GOT3 (cell line): ENCODE data around the gene STC2.
A peak's percentile ranks its signal among the peaks of the same experiment; 100 is the strongest.

Experiments used
- DNase-seq: peaks from one replicate; lab custom pipeline; 2025; ENCODE audit warnings: mixed read lengths; lab: John Stamatoyannopoulos, UW

The STC2 gene

DNA sequence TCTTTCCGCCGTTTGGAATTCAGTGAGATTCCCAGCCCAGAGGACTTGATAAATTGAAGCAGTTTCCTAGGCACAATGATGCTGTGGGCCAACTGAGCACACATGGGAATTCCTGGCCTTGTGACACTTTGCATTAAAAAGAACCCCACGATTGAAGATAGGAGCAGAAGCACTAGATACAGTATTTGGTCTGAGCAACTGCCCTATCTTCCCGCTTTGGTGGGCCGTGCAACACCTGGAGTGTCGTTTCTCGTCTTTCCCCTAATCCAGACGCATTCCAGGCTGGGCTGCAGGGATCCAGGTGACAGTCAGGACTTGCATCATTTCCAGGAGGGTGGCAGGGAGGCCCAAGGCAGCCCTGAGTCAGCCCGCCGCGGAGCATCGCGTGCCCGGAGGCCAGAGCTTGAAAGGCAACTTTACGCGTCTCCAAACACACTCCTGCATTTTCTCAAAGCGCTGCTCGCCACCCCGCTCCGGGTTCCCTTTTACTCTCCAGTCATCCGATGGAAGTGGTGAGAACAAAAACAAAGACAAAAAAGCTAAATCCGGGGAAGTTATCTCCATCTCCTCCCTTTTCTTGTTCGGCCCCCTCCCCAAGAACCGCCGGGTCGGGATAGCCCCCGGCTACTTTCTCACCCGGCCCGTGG lies 753 bp upstream of the STC2 start:
- DNase-seq: peak; percentile 49

DNA sequence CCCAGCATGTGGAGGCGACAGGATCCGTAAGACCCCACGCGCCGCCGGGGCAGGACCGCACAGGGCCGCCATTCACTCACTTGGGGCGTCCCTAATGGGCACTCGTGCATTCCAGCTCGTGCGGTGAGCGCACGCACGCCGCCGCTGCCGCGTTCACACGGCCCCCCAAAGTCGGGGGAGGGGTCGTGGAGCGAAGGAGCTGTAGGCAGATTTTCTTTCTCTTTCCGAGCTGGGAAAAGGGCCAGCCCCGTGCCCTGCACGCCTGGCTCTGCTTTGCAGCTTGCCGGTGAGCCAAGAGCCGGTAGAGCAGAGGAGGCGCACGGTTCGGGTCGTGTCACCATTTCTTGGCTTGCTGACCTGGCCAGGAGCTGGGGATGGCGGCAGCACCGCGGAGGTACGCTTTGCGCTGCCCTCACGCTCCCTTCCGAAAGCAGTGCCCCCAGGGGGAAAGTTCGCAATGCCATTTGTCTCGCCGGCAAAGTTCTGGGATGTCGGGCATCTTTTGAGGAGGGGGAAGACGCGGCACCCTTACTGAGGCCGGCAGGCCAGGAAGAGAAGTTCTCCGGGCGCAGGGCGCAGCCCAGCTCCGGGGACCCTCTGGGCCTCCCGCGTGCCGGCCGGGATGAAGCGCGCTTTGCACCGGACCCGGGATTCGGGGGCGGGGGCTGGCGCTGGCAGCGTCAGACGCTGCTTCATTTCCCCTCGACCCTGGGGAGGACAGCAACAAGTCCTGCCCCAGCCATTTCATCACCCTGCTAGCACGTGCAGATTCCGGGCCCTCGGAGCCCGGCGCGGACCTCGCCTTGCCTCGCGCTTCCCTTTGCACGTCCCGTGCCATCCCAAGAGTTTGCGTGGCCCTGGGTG lies 898 bp downstream of the STC2 start:
- DNase-seq: peak; percentile 12

DNA sequence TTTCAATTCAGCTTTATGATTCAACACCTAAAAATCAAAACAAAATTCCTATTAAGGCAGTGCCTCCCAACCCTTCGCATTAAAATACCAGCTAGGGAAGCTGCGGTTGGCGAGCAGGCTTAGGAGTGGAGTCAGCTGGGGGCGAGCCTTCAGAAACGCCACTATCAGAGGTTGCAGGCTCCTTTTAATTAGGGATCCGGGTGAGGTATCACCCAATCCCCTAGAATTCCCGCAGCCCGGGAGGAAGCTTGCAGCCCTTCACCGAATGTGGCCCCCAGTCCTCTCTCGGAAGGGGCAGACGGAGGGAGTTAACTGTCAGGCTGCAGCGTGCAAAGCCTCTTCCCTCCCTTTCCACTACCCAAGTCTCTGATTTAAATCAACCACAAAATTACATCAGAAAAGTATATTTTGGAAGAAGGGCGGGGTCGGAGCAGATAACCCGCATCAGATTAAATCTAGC lies 1.7 kb downstream of the STC2 start:
- peak; percentile 33 for DNase-seq

DNA sequence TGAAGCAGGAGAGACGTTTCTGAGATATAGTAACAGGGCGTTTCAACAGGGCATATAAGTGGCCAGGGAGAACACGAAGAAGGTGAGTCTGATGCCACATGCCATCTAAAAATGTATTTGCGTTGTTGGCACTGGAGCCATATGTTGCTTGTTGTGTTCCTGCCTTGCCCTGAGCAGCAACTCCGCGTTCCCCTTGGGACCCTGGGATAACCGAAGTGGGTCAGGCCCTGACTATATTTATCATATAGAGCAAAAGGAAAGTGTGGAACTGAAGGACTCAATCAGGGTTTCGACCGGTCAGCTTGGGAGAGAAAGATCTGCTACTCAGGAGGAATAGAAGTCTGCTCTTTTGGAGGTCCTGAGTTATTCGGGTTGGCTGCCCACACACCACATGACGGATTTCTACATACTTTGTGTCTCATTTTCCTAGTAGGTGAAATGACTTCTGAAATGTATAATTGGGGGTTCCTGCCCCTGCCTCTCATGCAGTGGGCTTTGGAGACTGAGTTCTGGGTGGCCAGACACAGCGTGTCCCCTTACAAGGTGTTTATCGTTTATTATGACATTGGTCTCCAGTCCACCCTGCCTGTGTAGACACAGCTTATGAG lies 3.0 kb downstream of the STC2 start:
- DNase-seq: no peak

DNA sequence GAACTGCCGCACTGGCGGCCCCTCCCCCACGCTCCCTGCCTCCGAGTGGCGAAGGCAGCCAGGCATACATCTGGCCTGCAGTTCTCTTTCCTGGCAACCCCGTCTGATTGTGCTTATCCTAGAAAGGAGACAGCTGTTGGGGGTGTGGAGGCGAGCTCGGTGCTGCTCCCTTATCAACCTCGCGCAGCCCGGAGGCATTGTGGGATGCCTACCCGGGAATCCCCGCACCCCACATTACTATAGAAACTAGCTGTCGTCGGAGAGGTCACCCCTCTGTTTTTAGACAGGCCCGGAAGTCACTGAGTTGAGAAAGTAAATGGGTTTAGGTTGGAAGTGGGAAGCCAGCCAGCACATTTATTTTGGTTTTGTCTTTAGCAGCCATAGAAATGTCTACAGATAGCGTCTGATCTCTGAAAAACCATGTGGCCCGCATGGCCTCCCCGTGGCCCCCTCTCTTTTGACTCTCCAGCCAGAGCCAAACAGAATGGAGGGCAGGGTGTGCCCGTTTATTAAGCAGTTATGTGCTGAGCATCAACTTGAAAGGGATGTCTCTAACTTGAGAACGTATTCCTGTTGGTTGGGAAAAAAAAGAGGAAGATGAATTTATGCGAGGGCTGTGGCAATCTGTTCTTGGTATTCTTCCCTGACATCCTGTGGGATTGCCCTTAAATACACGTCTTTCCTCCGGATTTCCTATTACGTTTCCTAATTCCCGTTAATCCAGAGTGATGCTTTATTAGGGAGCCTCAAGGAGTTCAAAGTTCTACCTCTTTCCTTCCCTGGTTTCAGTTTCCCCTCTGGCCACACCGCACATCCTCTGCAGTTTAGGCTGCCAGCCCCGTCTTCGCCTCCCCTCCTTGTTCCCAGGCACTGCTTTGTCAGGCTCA lies 3.9 kb downstream of the STC2 start:
- DNase-seq: peak; percentile 16

- DNase-seq: no peak
Observed at GRCh38 chr5:173323799-173324114, 4.5 kb downstream of the STC2 start.

GRCh38 chr5:173323106-173323798 lies 5.0 kb downstream of the STC2 start:
- DNase-seq: no peak

DNA sequence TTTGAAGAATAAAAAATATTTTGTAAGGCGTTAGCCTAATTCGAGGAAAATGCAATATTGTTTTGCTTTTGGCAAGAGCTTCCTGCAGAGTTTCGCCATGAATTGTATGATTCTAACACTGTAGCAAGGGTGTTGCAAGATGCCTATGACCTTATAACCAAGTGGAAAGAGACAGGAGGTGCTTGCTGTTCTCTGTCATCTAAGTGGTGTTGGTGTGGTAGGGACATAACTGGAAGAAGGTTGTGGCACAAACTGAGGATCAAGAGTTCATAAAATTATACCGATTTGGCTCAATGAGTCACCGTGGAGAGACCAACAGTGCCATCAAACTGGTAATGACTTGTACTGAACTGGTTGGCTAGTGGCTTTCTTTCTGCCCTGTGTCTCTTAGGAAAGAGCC lies 6.3 kb downstream of the STC2 start:
- DNase-seq: no peak

DNA sequence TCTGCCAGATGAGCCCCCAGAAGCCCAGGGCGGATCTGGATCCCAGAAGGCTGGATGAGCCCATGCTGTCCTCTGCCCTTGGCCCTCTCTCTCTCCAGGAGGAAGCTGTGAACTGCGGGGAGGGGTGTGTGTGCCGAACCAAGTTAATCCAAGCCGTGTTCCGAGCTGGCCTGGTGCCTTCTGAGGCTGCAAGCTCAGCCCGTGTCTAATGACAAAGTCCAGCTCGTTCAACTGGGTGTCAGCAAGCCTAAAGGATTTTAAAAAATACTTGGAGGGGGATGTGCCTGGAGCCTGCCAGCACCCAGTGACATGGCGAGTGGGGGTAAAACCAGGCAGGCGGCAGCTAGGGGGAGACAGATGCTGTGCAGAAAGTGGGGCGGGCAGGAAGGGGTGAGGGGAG lies 8.0 kb downstream of the STC2 start:
- DNase-seq: no peak

GRCh38 chr5:173319646-173320045 lies 8.6 kb downstream of the STC2 start:
- no peak for DNase-seq

- DNase-seq: no peak
Observed at GRCh38 chr5:173318881-173319620, 9.2 kb downstream of the STC2 start.

GRCh38 chr5:173318330-173318729 lies 9.9 kb downstream of the STC2 start:
- no peak for DNase-seq

DNA sequence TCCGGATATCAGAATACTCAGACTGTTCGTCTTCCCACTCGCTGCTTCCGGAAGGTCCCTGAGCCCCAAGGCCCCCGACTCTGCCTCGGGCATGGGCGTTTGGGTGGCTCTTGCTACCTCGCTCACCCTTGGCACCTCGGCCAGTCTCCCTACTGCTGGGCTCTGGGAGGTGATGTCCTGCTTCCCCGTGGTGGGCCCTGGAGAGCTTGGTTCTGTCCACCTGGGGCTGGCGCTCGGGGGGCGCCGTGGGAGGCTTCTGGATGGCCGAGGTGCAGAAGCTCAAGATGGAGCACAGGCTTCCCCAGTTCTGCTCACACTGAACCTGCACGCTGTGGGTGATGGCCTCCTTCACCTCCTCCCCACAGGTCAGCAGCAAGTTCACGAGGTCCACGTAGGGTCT lies 10.4 kb downstream of the STC2 start:
- no peak for DNase-seq

- no peak for DNase-seq
Observed at GRCh38 chr5:173317091-173317730, 11.0 kb downstream of the STC2 start.

- no peak for DNase-seq
Observed at GRCh38 chr5:173316339-173317020, 11.7 kb downstream of the STC2 start.

DNA sequence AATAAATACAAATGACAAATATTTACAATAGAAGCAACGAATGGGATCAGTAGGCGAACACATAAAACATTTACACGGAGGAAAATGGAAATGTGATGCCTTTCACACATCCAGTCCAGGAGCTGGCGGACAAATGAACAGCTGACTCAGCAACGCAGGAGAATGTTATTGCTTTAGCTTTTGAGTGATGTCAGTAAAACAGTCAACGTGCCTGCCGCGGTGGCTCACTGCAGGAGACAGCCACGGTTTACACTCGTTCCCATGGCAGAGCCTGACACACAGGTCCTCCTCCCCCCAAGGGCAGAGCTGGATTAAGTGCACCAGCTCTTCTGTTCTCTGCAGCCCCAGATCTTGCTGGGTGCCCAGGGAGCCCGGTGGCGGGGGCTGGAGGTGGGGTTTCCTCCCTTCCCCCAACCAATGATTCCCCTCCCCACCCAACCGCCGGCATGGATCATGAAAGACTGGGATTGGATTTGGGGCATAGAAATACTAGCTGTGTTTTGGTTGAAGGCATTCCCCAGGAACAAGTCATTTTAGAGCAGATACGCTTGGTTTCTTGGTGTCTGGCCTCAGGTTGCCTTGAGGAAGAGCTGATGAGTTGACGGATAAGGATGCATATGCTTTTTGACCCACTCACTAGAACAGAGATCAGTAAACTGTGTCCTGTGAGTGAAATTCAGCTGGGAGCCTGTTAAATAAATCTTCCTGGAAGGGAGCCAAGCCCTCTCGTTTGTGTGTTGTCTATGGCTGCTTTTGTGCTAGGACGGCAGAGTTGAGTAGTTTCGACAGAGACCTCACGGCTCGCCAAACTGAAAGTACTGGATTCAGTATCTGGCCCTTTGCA lies 12.5 kb downstream of the STC2 start:
- peak; percentile 18 for DNase-seq

GRCh38 chr5:173314166-173314952 lies 13.9 kb downstream of the STC2 start:
- no peak for DNase-seq

GRCh38 chr5:173313351-173313801 lies 14.8 kb downstream of the STC2 start:
- no peak for DNase-seq
